Activated CD4-positive, alpha-beta memory T cell treated with anti-CD3 and anti-CD28 coated beads, Interleukin-2, amount 10 ng/mL, durations not matched to agents 7 days and 5 days (primary cell): ENCODE measurements around the gene SEC16A. TPM values are rescaled to one million over a fixed set of nuclear protein-coding genes. Genes with fewer than 3 reads are reported as not detected.

Experiments used
- CTCF ChIA-PET: fragments of 350-600 bp; sonication (Branson Sonifier 250); formaldehyde crosslinking; loops from one replicate; lab custom pipeline; 2021; ENCODE audit warnings: antibody characterized with exemption, inconsistent platforms; lab: Charles Lee
- POLR2A ChIA-PET: fragments of 350-600 bp; sonication (Branson Sonifier 250); formaldehyde crosslinking; loops from one replicate; lab custom pipeline; 2021; ENCODE audit warnings: antibody characterized with exemption; lab: Charles Lee
- DNase-seq: peaks from one replicate; pipeline ENCODE4 v3.0.0-alpha.2; 2020
- H3K27ac Mint-ChIP-seq: one replicate; pipeline ENCODE4 v1.8.0; 2021; ENCODE audit warnings: mild to moderate bottlenecking, mixed read lengths
- H3K27me3 Mint-ChIP-seq: one replicate; pipeline ENCODE4 v1.8.0; 2021; ENCODE audit warnings: mixed read lengths
- H3K36me3 Mint-ChIP-seq: one replicate; pipeline ENCODE4 v1.8.0; 2021; ENCODE audit warnings: low read depth, mixed read lengths
- H3K4me1 Mint-ChIP-seq: one replicate; pipeline ENCODE4 v1.8.0; 2021; ENCODE audit warnings: mixed read lengths
- H3K4me3 Mint-ChIP-seq: one replicate; pipeline ENCODE4 v1.8.0; 2021; ENCODE audit warnings: mild to moderate bottlenecking, mixed read lengths
- H3K9me3 Mint-ChIP-seq: one replicate; pipeline ENCODE4 v1.8.0; 2021; ENCODE audit warnings: mixed read lengths
- total RNA-seq, 2 experiments: library from RNA; stranded (reverse); gene quantifications; one replicate each; pipeline ENCODE4 v1.2.3, GENCODE V29; 2021

Gene SEC16A
- total RNA-seq, 2 experiments from 2014 or later = 56.1 to 61.0 TPM

DNA sequence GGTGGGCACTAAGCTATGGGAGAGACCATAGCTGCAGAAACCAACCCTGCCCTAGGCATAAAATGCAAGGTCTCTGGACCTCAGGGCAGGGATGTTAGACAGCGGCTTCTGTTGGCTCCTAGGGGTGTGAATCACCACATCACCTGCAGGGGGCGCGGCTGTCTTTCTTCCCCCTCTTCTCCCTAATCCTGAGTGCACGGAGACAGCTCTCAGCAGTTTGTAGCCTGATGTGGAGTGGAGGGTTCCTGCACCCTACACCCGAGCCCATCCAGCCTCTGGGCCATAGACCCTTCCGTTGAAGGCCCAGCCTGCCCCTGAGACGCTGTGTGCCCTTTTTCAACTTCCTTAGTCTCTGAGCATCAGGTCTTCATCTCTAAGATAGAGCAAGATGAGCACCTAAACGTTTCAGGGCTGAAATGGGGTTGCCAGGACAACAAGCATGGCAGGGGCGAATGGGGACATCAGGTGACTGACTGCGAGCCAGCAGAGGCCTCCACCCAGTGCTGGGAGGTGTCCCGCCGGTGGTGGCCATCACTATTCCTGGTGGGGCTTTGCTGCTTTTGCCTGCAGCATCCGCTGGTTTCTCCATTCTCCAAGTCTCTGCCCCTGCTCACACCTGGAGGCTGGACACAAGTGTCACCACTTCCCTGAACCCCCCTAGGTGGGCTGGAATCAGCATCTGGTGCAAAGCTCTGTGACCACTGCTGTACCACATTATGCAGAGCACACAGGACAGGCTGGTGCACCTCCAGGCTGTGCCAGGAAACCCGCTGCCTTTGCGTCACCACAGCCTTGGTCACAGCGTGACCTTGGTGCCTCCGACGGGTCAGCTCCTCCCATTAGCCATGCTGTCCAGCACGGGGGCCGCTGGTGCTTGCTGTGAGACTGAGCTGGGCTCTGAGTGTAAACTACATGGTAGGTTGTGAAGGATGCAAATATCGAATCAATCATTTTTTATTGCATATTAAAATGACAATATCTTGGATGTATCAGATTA, 2.5 kb upstream of the SEC16A start:
- H3K4me3 Mint-ChIP-seq = peak overlapping the region; percentile 24
- POLR2A ChIA-PET = interaction anchor here (1.1 to 2.2 kb wide), 8 partner anchors 54 to 703 kb away, joined by 3 to 14 read pairs (median 3); partner anchors contain the start of genes ANAPC2 and SSNA1
- no peaks in the 10 kb centered on the region for H3K9me3 Mint-ChIP-seq
- no peaks in the 10 kb centered on the region for H3K27me3 Mint-ChIP-seq
- H3K27ac Mint-ChIP-seq = peak overlapping the region; percentile 54
- CTCF ChIA-PET = interaction anchor here (0.7 to 6.7 kb wide), 14 partner anchors 48 to 243 kb away, joined by 3 to 34 read pairs (median 4); no protein-coding TSS in a partner anchor
- peaks cover 24% of the 10 kb centered on the region for H3K4me1 Mint-ChIP-seq
- no peaks in the 10 kb centered on the region for H3K36me3 Mint-ChIP-seq
- DNase-seq = peak; percentile 87

DNA sequence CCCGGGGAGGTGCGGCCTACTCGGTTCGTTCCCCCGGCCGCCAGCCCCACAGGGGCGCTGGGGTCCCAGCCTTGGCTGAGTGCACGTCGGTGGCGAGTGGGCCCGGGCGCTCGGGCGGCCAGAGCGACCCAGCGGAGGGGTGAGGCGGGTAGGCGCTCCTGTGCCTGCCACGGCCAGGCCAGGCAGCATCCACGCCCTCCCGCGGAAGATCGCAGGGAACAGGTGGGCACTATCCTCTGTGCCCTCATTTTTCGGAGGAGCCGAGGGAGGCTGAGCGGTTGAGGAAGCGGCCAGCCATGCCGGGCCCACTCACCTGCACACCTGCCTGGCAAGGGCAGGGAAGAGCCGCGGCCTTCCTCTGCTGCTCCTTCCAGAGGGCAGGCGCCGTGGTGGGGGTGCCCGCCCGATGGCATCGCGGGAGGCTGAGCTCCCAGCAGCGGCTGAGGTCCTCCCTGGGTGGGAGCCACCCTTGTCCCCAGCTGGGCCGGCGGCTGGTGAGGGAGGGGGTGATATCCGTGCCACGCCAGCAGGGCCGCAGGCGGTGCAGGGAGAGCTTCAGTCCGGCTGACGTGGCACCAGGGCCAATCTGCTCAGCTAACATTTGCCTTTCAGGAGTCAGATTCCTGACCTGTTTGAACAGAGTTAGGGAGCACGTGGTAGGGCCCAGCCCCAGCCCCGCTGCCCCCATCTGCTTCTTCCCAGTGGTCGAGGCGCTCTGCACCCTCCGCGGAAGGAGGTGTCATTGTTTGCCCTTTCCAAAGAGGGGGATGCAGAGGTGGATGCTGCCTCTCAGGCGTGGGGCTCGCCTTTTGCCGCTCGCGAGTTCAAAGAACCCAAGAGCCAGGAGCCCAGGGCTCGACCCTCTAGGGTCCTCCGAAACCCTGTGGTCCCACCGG, 1.6 kb upstream of the SEC16A start:
- no peaks in the 10 kb centered on the region for H3K9me3 Mint-ChIP-seq
- peak overlapping the region; percentile 24 for H3K4me3 Mint-ChIP-seq
- peak overlapping the region; percentile 54 for H3K27ac Mint-ChIP-seq
- H3K4me1 Mint-ChIP-seq = peaks cover 31% of the 10 kb centered on the region
- peaks cover 8% of the 10 kb centered on the region for H3K36me3 Mint-ChIP-seq
- CTCF ChIA-PET = interaction anchor here (0.7 to 6.7 kb wide), 9 partner anchors 48 to 244 kb away, joined by 3 to 34 read pairs (median 6); no protein-coding TSS in a partner anchor
- POLR2A ChIA-PET = interaction anchor here (0.7 to 2.2 kb wide), 14 partner anchors 46 to 756 kb away, joined by 3 to 14 read pairs (median 3); partner anchors contain the start of genes ANAPC2 and SSNA1
- DNase-seq = peak; percentile 24
- H3K27me3 Mint-ChIP-seq = no peaks in the 10 kb centered on the region

DNA sequence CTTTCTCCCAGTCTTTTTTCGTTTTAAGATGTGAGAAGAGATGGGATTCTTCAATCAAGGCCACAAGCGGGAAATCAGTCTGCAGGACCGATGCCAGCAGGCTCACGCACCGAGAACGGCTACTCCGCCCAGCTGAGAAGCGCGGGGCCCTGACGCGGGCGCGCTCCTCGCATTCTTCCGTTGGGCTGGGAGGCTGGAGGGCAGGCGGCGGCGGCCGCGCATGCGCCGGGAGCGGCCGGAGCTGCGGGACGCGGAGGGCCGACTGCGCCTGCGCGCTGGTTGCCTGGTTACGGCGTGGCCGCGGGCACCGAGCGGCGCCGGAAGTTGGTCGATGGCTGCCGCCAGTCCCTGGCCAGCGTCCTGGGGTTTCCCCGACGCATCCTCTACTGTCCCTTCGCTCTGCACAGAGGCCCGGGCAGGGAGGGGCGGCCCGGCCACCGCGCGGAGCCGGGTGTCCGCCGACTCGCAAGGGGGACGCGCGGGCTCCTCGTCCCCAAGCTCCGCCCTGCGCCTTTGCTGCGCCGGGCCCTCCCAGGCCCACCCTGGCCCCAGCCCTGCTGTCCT, 831 bp upstream of the SEC16A start:
- H3K36me3 Mint-ChIP-seq = peaks cover 11% of the 10 kb centered on the region
- H3K27ac Mint-ChIP-seq = peak overlapping the region; percentile 100
- peaks cover 35% of the 10 kb centered on the region for H3K4me1 Mint-ChIP-seq
- CTCF ChIA-PET = interaction anchor here (0.6 to 6.7 kb wide), 8 partner anchors 38 to 244 kb away, joined by 3 to 34 read pairs (median 5); no protein-coding TSS in a partner anchor
- DNase-seq = peak; percentile 96
- H3K27me3 Mint-ChIP-seq = no peaks in the 10 kb centered on the region
- H3K9me3 Mint-ChIP-seq = no peaks in the 10 kb centered on the region
- peak overlapping the region; percentile 99 for H3K4me3 Mint-ChIP-seq
- POLR2A ChIA-PET = interaction anchor here (0.7 to 2.2 kb wide), 11 partner anchors 45 to 757 kb away, joined by 3 to 14 read pairs (median 3); no protein-coding TSS in a partner anchor

DNA sequence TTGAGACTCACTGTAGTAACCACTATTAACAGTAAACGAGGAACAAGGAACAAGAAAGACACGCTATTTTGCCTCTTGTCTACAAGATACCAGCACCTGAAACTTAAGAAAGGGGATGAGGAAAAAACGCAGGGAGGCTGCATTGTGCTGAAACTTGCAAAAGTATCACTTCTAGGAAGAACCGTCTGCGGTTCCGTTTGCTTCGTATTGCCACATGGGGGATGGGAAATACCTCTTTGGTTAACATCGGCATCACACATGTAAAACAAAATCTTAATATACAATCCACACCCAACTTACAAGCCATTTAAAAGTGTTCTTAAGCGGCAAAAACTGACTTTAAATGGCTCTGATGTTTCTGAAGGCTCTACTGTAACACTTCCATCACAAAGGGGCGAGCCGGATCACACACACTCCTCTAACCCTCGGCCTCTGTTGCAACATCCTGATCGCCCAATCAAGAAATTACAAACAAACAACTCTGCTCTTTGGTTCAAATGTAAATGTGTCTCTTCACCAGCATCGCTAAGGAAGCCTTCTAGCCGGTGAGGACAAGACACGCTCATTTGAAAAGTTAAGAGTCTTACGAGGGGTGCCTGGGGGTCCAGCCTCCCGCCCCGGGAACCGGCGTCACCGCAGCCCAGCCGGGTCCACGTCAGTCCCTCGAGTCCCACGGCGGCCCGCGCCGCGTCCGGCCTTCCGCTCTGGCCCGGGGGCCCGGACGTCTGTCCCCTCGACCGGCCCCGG, 621 bp downstream of the SEC16A start:
- peaks cover 17% of the 10 kb centered on the region for H3K36me3 Mint-ChIP-seq
- H3K27ac Mint-ChIP-seq = peak overlapping the region; percentile 80
- no peaks in the 10 kb centered on the region for H3K9me3 Mint-ChIP-seq
- POLR2A ChIA-PET = no interaction called here
- H3K27me3 Mint-ChIP-seq = no peaks in the 10 kb centered on the region
- peak overlapping the region; percentile 99 for H3K4me3 Mint-ChIP-seq
- peak; percentile 44 for DNase-seq
- CTCF ChIA-PET = no interaction called here
- H3K4me1 Mint-ChIP-seq = peaks cover 35% of the 10 kb centered on the region

DNA sequence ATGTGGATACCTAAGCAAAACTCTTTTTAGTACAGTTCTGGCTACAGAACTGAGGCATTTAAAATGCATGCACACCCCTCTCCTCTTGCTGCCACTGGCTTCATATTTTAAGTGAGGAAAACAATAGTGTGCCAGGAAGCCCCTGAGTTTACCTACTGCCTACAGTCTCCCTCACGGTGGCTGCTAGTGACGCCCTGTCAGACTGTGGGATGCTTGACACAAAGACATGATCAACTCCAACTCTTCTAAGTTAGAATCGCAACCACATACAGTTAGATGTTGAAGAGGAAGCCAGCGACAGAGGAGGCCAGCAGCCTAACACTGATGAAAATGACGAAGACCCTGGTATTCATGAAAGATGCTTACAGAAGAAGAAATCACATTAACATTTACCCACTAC, 1.3 kb downstream of the SEC16A start:
- H3K4me3 Mint-ChIP-seq = peak overlapping the region; percentile 99
- no peaks in the 10 kb centered on the region for H3K9me3 Mint-ChIP-seq
- ChIA-PET POLR2A (no interaction called here), CTCF (no interaction called here)
- peaks cover 35% of the 10 kb centered on the region for H3K4me1 Mint-ChIP-seq
- H3K27me3 Mint-ChIP-seq = no peaks in the 10 kb centered on the region
- H3K27ac Mint-ChIP-seq = peak overlapping the region; percentile 80
- no peak for DNase-seq
- peaks cover 22% of the 10 kb centered on the region for H3K36me3 Mint-ChIP-seq

DNA sequence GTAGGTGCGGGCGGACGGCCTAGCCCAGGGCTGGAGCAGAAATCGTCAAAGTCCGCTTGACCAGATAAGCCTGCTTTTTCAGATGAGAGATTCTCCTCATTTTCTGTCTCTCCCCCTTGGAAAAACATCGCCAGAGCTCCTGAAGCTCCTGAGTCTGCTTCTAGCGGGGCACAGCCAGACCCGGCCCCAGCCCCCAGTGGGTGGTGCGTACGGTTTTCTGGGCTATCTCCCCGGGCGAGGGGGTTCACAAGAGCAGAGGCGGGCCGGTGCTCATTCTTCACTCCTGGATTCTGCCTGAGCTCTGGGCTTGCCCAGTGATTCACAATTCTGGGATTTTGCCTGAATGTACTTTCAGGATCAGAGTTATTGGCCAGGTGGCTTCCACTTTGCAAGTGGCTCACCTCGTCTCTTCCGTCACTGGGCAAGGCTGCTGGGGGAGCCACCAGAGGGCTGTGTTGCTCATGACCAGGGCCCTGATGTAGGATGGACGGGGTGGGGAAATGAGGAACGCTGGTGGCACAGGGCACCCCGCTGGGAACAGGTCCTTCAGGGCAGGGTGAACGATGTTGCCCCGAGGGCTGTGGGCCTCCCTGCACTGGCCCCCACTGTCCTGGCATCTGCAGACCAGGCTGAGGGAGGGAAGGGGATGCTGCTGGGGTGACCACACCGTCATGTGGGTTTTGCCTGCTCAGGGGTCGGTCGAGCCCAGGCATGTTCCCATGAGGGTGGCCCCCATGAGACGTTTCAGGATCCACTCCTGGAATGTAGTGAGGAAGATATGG, 6.3 kb downstream of the SEC16A start:
- H3K27me3 Mint-ChIP-seq = no peaks in the 10 kb centered on the region
- peaks cover 46% of the 10 kb centered on the region for H3K36me3 Mint-ChIP-seq
- no peak overlapping the region for H3K27ac Mint-ChIP-seq
- H3K9me3 Mint-ChIP-seq = no peaks in the 10 kb centered on the region
- H3K4me1 Mint-ChIP-seq = peaks cover 19% of the 10 kb centered on the region
- DNase-seq = no peak
- ChIA-PET CTCF (no interaction called here), POLR2A (no interaction called here)
- no peak overlapping the region for H3K4me3 Mint-ChIP-seq

DNA sequence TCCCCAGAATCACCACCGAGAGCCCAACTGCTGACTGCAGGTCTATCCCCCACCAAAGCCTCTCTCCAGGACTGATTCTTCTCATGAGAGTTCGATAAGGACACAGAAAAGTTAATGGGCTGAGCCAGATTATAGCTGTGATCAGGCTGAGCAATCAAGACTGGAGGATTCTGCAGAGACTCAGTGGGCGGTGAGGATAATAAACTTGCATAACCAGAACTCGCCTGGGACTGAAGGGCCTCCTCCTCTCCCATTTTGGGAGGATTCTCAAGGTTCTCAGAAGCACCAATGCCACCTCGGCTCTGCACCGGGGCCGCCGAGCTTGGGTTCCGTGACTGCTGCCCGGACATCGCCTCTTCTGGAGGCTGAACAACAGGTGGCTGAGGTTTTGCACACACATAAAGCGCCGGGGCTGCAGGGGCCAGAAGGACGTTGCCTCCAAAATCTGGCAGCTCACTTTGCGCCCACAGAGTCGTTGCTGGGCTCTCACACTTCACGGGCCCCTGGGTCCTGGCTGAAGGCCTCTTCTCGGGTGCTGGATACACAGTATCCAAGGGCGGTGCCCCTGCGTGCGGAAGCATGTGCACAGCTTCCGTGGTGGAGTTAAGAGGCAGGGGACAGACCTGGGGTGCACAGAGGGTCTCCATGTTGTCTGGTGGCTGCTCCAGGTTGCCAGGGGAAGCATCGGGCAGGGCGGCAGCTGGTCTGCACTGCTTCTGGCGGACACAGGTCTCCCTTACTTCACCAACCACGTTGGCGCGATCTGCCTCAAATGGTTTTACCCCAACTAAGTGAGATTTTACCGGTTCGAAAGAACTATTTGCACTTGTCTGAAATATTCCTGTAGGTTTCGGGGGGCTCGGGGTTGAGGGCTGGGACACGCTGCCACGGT, 7.6 kb downstream of the SEC16A start:
- Mint-ChIP-seq H3K4me3 (no peak overlapping the region), H3K9me3 (no peaks in the 10 kb centered on the region), H3K36me3 (peaks cover 50% of the 10 kb centered on the region), H3K27ac (no peak overlapping the region), H3K4me1 (peaks cover 10% of the 10 kb centered on the region), H3K27me3 (no peaks in the 10 kb centered on the region)
- CTCF ChIA-PET = no interaction called here
- no peak for DNase-seq
- POLR2A ChIA-PET = no interaction called here

DNA sequence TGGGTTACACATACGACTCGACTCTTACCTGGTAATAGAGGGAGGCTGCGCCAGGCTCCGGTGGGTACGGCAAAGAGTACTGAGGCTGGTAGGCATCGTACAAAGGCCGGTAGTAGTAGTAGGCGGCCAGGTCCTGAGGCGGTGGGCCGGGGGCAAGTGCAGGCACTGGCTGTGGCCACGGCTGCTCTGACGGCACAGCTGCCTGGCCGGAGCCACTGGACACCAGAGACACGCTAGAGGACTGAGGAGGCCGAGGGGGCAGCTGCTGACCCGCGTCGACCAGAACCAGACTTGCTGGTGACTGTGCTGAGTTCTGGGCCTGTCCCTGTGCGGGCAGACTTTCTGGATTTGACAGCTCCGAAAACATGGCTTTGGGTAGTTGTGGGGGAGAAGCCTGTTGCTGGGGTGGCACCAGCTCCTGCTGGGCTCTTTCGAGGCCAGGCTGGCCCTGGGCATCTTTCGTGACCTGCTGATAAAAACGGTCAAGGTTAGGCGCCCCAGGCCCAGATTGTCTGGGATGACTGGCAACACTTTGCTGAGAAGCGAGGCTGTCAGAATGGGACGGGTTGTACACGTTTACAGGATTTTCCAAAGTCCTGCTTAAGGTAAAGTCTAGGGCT, 8.7 kb downstream of the SEC16A start:
- H3K4me1 Mint-ChIP-seq = peaks cover 4% of the 10 kb centered on the region
- POLR2A ChIA-PET = interaction anchor here (1.2 kb wide), 1 partner anchor 111 kb away, joined by 3 read pairs; the partner anchor contains the start of gene DNLZ
- no peak for DNase-seq
- H3K4me3 Mint-ChIP-seq = no peak overlapping the region
- no peaks in the 10 kb centered on the region for H3K9me3 Mint-ChIP-seq
- peaks cover 48% of the 10 kb centered on the region for H3K36me3 Mint-ChIP-seq
- no peak overlapping the region for H3K27ac Mint-ChIP-seq
- no peaks in the 10 kb centered on the region for H3K27me3 Mint-ChIP-seq
- CTCF ChIA-PET = no interaction called here

DNA sequence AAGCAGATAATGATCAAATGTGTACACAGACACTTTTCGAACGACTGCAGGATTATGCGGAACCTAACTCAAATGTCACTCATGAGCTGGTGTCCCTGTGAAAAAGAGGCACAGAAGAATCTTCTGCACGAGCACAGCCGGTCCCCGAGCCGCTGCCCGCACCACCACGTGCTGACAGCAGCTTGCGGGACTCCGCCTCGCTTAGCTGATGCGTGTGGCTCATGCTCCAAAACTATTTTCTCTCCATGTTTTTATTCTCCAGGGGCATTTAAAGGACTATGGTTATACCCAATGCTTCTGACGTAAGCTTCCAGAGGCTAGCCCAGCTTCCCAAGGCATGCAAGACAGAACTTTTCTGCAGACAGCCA, 9.5 kb downstream of the SEC16A start:
- H3K9me3 Mint-ChIP-seq = no peaks in the 10 kb centered on the region
- H3K4me1 Mint-ChIP-seq = no peaks in the 10 kb centered on the region
- ChIA-PET CTCF (no interaction called here), POLR2A (no interaction called here)
- H3K4me3 Mint-ChIP-seq = no peak overlapping the region
- no peak overlapping the region for H3K27ac Mint-ChIP-seq
- H3K27me3 Mint-ChIP-seq = no peaks in the 10 kb centered on the region
- DNase-seq = no peak
- H3K36me3 Mint-ChIP-seq = peaks cover 48% of the 10 kb centered on the region

DNA sequence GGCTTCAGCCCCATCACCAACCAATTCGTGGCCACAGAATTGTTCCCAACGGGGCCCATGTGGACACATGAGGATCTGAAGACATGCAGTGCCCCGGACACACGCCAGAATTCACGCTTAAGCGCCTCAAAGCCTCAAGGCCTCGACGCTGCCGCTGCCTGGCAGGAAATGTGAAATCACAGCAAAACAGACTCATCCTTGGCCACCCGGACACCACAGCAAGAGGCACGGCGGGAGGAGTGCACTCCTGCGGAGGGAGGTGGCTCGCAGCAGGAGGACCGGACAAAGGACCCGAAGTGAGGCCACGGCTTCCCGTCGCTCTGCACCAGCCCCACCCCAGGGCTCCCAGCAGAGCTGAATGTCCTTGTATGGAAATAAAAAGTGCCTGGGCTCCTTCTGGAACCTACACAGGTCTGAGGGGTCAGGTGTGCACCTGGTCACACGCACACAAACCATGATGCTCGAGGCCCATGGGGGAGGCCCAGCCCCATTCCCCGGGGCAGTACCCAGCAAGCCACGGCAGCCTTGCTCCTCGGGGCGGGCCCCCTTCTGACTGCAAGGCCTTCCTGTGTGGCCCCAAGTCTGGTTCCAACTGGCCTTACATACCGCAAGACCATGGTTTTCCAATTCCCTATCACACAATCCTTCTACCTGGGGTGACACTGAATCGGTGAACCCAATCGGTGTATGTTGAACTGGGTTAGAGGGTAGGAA, 10.0 kb downstream of the SEC16A start:
- H3K27me3 Mint-ChIP-seq = no peaks in the 10 kb centered on the region
- H3K27ac Mint-ChIP-seq = no peak overlapping the region
- H3K9me3 Mint-ChIP-seq = no peaks in the 10 kb centered on the region
- H3K4me3 Mint-ChIP-seq = no peak overlapping the region
- DNase-seq = no peak
- no peaks in the 10 kb centered on the region for H3K4me1 Mint-ChIP-seq
- H3K36me3 Mint-ChIP-seq = peaks cover 49% of the 10 kb centered on the region
- CTCF ChIA-PET = no interaction called here
- POLR2A ChIA-PET = no interaction called here
